ENCODE data around the gene ITPKB.

DNA sequence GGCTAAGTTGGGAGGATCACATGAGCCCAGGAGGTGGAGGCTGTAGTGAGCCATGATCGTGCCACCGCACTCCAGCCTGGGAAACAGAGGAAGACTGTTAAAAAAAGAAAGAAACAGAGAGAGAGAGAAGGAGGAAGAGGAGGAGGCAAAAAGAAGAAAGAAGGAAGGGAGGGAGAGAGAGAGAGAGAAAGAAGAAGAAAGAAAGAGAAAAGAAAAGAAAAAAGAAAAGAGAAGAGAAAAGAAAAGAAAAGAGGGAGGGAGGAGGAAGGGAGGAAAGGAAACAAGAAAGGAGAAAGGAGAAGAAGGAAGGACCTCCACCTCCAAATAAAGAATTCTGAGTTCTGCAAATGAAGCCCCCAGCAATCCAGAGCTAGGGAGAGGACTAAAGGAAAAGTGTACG is 108.5 kb downstream of the ITPKB start:
- TF ChIP-seq, protein P1, sequence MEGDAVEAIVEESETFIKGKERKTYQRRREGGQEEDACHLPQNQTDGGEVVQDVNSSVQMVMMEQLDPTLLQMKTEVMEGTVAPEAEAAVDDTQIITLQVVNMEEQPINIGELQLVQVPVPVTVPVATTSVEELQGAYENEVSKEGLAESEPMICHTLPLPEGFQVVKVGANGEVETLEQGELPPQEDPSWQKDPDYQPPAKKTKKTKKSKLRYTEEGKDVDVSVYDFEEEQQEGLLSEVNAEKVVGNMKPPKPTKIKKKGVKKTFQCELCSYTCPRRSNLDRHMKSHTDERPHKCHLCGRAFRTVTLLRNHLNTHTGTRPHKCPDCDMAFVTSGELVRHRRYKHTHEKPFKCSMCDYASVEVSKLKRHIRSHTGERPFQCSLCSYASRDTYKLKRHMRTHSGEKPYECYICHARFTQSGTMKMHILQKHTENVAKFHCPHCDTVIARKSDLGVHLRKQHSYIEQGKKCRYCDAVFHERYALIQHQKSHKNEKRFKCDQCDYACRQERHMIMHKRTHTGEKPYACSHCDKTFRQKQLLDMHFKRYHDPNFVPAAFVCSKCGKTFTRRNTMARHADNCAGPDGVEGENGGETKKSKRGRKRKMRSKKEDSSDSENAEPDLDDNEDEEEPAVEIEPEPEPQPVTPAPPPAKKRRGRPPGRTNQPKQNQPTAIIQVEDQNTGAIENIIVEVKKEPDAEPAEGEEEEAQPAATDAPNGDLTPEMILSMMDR (IDR thresholded peaks at IDR 0.05; ENCODE audit: low read length) = no peak
- no peak for TF ChIP-seq EZH2 (optimal IDR thresholded peaks at IDR 0.05; ENCODE audit: low read depth, low read length)
- TF ChIP-seq EZH2phosphoT487 (IDR thresholded peaks at IDR 0.05; ENCODE audit: low read length) = no peak

Data from MM.1S (cell line).